HFF-Myc (cell line): ENCODE data around the gene SPESP1.
"Not testable (repeated sequence)": the region's sequence is repeated elsewhere in the genome, so short reads cannot be mapped to it uniquely, and the experiment has no call there.

ENCODE experiments used
- DNase-seq: peaks from one replicate; pipeline ENCODE4 v3.0.0-alpha.2; 2011; ENCODE audit warnings: low read depth; ENCODE audit errors: extremely low read depth
- H3K4me3 ChIP-seq: replicated peaks from 2 replicates; pipeline ENCODE4 v1.5.1; 2011; ENCODE audit warnings: low read depth, mild to moderate bottlenecking, control low read depth, low read length
- TF ChIP-seq, protein P1 (sequence below): IDR thresholded peaks from 2 replicates; pipeline ENCODE4 v1.5.1; 2012; ENCODE audit warnings: mild to moderate bottlenecking, low read depth, low read length, control low read depth; ENCODE audit errors: missing control alignments

SPESP1 gene

DNA sequence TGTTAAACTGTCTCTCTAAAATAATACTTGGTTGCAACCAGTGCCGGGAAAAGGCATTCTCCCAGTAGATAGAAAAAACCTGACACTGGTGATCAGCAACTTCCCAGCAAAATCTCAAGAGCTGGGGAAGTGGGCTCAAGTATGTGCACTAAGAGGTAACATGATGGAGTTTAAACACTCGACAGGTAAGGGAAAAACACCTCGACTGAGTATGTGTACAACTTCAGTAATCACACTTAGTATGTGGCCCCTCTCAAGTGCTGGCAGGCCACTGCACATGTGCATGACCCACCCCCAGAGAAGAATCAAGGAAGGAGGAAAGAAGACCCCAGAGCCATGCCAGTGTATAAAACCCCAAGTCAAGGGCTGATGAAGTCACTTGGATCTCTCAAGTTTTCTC is 27.4 kb downstream of the SPESP1 start:
- TF ChIP-seq, protein P1, sequence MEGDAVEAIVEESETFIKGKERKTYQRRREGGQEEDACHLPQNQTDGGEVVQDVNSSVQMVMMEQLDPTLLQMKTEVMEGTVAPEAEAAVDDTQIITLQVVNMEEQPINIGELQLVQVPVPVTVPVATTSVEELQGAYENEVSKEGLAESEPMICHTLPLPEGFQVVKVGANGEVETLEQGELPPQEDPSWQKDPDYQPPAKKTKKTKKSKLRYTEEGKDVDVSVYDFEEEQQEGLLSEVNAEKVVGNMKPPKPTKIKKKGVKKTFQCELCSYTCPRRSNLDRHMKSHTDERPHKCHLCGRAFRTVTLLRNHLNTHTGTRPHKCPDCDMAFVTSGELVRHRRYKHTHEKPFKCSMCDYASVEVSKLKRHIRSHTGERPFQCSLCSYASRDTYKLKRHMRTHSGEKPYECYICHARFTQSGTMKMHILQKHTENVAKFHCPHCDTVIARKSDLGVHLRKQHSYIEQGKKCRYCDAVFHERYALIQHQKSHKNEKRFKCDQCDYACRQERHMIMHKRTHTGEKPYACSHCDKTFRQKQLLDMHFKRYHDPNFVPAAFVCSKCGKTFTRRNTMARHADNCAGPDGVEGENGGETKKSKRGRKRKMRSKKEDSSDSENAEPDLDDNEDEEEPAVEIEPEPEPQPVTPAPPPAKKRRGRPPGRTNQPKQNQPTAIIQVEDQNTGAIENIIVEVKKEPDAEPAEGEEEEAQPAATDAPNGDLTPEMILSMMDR = no peak
- no peak for DNase-seq
- no peak overlapping the region for H3K4me3 ChIP-seq

DNA sequence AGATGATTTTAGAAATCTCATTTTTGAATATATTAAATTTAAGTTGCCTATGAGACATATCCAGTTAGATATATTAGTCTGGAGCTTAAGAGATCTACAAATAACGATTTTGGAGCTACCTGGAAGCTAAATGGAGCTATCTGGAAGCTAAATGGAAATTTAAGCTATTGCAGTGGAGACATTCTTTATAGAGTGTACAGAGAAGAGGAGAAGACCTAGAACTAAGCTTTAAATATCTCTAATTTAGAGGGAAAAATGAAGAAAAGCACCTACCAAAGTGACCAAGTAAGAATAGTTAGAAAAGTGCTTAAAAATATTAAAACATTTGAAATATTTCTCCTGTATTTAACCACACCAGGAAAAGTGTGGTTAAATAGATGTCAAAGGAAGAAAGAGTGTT is 28.3 kb downstream of the SPESP1 start:
- no peak overlapping the region for H3K4me3 ChIP-seq
- DNase-seq = no peak
- TF ChIP-seq, protein P1 = no peak

DNA sequence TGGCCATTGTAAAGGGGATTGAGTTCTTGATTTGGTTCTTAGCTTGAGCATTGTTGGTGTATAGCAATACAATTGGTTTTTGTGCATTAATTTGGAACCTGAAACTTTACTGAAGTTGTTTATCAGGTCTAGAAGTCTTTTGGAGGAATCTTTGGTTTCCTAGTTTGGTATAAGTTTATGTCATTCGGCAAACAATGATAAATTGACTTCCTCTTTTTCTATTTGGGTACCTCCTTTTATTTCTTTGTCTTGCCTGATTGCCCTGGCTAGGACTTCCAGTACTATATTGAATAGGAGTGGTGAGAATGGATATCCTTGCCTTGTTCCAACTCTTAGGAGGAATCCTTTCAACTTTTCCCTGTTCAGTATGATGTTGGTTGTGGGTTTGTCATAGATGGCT is 32.1 kb downstream of the SPESP1 start:
- DNase-seq = no peak
- no peak overlapping the region for H3K4me3 ChIP-seq
- TF ChIP-seq, protein P1 = no peak

DNA sequence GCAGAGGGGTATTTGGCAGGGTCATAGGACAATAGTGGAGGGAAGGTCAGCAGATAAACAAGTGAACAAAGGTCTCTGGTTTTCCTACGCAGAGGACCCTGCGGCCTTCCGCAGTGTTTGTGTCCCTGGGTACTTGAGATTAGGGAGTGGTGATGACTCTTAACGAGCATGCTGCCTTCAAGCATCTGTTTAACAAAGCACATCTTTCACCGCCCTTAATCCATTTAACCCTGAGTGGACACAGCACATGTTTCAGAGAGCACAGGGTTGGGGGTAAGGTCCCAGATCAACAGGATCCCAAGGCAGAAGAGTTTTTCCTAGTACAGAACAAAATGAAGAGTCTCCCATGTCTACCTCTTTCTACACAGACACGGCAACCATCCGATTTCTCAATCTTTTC is 33.4 kb downstream of the SPESP1 start:
- not testable (repeated sequence) for H3K4me3 ChIP-seq, DNase-seq

DNA sequence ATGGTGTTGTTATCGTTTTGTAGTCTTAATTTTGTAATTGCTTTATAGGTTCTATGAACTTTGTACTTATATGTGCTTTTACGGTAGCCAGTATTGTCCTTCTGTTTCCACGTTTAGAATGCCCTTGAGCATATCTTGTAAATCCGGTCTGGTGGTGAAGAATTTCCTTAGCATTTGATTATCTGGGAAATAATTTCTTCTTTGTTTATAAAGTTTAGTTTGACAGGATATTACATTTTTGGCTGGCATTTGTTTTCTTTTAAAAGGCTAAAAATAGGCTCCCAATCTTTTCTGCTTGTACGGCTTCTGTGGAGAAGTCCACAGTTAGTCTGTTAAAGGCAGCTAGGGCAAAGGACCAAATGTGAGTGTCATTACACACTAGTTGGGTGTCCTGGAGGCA is 36.7 kb downstream of the SPESP1 start:
- no peak overlapping the region for H3K4me3 ChIP-seq
- TF ChIP-seq, protein P1 = no peak

DNA sequence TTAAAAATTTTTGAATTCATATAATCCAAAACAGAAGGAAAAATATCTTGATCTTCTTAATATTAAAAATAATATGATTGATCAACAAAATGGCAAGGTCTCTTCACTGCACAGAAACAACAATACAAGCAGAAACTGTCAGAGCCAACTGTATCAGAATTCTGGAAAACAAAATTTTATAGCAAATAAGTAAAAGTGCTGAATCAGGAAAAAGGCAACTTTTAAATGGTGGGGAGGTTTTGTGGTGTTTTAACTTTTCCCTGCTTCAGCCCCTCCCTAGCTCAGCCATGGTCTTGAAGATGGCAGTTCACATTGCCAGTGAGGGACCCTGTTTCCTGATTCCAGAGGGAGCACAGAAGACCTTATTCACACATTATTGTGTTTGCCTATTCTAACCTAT is 37.6 kb downstream of the SPESP1 start:
- H3K4me3 ChIP-seq = no peak overlapping the region
- TF ChIP-seq, protein P1 = no peak
- DNase-seq = no peak

More for the DNA sequence above, 36.7 kb downstream of the SPESP1 start:
- DNase-seq = no peak

DNA sequence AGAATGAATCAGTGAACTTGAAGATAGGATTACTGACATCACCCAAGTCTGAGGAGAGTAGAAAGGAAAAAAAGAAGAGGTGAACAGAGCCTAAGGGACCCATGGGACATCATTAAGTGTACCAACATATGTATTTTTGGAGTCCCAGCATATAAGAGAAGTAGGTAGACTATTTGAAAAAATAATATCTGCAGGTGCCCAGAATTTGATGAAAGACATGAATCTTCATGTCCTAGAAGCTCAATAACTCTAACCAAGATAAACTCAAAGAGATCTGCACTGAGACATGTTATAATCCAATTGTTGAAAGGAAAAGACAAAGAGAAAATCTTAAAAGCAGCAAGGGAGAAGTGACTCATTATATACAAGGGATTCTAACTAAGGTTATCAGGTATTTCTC is 39.0 kb downstream of the SPESP1 start:
- no peak for DNase-seq
- TF ChIP-seq, protein P1 = no peak
- H3K4me3 ChIP-seq = no peak overlapping the region
